ENCODE results near the gene LEP.

LEP gene

DNA sequence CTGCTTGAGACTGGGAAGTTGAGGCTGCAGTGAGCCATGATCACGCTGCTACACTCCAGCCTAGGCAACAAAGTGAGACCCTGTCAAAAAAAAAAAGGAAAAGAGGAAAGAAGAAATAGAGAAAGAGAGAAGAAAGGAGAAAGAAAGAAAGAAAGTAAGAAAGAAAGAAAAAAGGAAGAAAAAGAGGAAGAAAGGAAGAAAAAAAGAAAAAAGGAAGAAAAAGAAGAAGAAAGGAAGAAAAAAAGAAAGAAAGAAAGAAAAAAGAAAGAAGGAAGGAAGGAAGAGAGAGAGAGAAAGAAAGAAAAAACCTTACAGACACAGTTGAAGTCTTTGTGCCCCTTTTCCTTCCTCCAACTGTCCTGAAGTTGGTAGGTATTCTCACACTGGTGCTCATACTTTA is 26.6 kb upstream of the LEP start:
- Histone ChIP-seq H3K4me2 (ENCODE audit: low read length) (no peak overlapping the region), H3K9ac (ENCODE audit: low read length) (no peak overlapping the region), H3K36me3 (replicated peaks; ENCODE audit: low read depth, low read length) (no peaks in the 10 kb centered on the region), H3K9me3 (ENCODE audit: insufficient read depth, low read length) (no peaks in the 10 kb centered on the region), H3K4me1 (ENCODE audit: low read length) (no peaks in the 10 kb centered on the region), H3K27me3 (ENCODE audit: low read depth, low read length) (peaks cover 47% of the 10 kb centered on the region), H3K79me2 (ENCODE audit: low read length) (no peaks in the 10 kb centered on the region), H3K27ac (ENCODE audit: low read length) (no peak overlapping the region), H2AFZ (ENCODE audit: low read depth, low read length) (no peak overlapping the region), H3K4me3 (ENCODE audit: low read length) (no peak overlapping the region), H4K20me1 (ENCODE audit: insufficient read depth, low read length) (no peaks in the 10 kb centered on the region)
- TF ChIP-seq EZH2phosphoT487 (IDR thresholded peaks at IDR 0.05; ENCODE audit: low read depth), result no peak
- TF ChIP-seq, protein P1, sequence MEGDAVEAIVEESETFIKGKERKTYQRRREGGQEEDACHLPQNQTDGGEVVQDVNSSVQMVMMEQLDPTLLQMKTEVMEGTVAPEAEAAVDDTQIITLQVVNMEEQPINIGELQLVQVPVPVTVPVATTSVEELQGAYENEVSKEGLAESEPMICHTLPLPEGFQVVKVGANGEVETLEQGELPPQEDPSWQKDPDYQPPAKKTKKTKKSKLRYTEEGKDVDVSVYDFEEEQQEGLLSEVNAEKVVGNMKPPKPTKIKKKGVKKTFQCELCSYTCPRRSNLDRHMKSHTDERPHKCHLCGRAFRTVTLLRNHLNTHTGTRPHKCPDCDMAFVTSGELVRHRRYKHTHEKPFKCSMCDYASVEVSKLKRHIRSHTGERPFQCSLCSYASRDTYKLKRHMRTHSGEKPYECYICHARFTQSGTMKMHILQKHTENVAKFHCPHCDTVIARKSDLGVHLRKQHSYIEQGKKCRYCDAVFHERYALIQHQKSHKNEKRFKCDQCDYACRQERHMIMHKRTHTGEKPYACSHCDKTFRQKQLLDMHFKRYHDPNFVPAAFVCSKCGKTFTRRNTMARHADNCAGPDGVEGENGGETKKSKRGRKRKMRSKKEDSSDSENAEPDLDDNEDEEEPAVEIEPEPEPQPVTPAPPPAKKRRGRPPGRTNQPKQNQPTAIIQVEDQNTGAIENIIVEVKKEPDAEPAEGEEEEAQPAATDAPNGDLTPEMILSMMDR (IDR thresholded peaks at IDR 0.05; ENCODE audit: low read depth, low read length), result no peak

DNA sequence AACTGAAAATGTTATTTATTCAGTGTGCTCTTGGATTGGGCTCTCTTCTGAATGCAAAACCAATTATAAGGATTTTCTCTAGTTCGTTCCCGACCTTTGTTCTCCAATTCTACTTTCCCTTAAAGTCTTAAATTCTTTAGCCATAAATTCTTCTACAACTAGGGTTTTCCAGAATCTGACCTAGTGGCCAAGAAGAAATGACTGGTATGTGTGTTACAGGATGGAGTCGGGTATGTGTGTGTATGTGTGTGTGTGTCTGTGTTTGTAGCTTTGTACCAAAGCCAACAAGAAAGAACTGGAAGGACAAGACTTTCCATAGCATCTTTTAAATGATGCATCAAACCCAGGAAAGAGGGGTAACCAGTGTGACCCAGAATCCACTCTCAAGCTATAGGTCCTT is 25.8 kb upstream of the LEP start:
- no peaks in the 10 kb centered on the region for H3K79me2 ChIP-seq (ENCODE audit: low read length)
- no peak overlapping the region for H2AFZ ChIP-seq (ENCODE audit: low read depth, low read length)
- no peaks in the 10 kb centered on the region for H3K9me3 ChIP-seq (ENCODE audit: insufficient read depth, low read length)
- no peaks in the 10 kb centered on the region for H3K36me3 ChIP-seq (replicated peaks; ENCODE audit: low read depth, low read length)
- TF ChIP-seq EZH2phosphoT487 (IDR thresholded peaks at IDR 0.05; ENCODE audit: low read depth), result no peak
- TF ChIP-seq, protein P1 (IDR thresholded peaks at IDR 0.05; ENCODE audit: low read depth, low read length), result no peak
- no peak overlapping the region for H3K4me2 ChIP-seq (ENCODE audit: low read length)
- H3K27me3 ChIP-seq (ENCODE audit: low read depth, low read length), result peaks cover 53% of the 10 kb centered on the region
- no peak overlapping the region for H3K4me3 ChIP-seq (ENCODE audit: low read length)
- no peaks in the 10 kb centered on the region for H4K20me1 ChIP-seq (ENCODE audit: insufficient read depth, low read length)
- no peaks in the 10 kb centered on the region for H3K4me1 ChIP-seq (ENCODE audit: low read length)
- H3K9ac ChIP-seq (ENCODE audit: low read length), result no peak overlapping the region
- no peak overlapping the region for H3K27ac ChIP-seq (ENCODE audit: low read length)

DNA sequence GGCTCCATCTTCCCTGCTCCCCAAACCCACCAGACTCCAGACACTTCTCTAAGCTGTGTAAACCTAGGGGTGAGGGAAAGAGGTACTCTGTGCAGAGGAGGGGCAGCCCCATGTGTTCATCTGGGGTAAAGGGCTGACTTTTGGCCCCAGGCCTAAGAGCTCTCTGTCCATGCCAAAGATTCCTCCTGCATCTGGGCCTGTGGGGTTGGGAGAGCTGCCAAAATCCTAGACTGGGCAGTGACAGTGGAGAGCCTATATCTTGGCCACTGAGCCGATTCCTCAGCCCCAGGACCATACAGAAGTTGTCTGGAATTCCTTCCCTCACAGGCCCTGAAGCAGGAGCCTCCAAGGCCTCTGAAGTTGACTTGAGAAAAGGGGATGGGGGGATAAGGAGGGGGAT is 25.3 kb upstream of the LEP start:
- no peak for TF ChIP-seq EZH2phosphoT487 (IDR thresholded peaks at IDR 0.05; ENCODE audit: low read depth)
- TF ChIP-seq, protein P1 (IDR thresholded peaks at IDR 0.05; ENCODE audit: low read depth, low read length), result no peak
- Histone ChIP-seq H3K36me3 (replicated peaks; ENCODE audit: low read depth, low read length) (no peaks in the 10 kb centered on the region), H3K9ac (ENCODE audit: low read length) (no peak overlapping the region), H3K4me3 (ENCODE audit: low read length) (no peak overlapping the region), H2AFZ (ENCODE audit: low read depth, low read length) (no peak overlapping the region), H3K9me3 (ENCODE audit: insufficient read depth, low read length) (no peaks in the 10 kb centered on the region), H4K20me1 (ENCODE audit: insufficient read depth, low read length) (no peaks in the 10 kb centered on the region), H3K4me2 (ENCODE audit: low read length) (no peak overlapping the region), H3K27ac (ENCODE audit: low read length) (no peak overlapping the region), H3K27me3 (ENCODE audit: low read depth, low read length) (peaks cover 53% of the 10 kb centered on the region), H3K79me2 (ENCODE audit: low read length) (no peaks in the 10 kb centered on the region), H3K4me1 (ENCODE audit: low read length) (no peaks in the 10 kb centered on the region)

DNA sequence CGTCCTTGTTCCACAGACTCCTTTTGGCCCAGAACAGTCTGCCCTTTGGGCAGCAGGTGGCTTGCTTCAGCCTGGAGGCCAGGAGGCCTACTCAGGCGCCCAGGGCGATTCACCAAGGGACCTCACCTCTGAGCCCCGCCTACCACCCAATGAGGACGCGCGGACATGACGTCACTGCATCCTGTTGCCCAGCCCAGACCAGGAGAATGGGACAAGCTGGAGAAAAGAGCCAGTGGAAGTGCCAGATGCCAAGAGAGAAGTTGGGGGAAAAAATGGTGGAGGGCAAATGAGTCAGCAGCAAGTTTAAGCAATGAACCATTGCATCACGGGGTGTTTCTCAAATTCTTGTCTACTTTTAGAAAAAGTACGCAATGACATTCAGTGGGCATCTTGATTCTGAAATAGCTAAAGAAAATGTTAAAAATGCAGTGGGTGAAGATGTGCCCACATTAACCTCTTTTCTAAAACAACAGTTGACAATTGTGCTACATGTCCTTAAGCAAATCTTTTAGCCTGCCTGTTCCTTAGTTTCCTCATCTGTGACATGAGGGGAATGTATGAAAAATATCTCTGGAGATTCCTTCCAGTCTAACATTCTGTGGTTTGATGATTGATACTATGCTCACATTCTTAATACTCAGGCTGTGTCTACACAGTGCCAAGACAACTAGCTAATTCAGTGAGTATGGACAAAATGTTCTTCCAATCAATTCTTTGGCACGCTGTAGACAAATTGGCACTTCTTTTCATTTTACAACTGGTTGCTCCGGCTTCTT is 23.9 kb upstream of the LEP start:
- no peak overlapping the region for H2AFZ ChIP-seq (ENCODE audit: low read depth, low read length)
- H3K4me2 ChIP-seq (ENCODE audit: low read length), result no peak overlapping the region
- H3K27ac ChIP-seq (ENCODE audit: low read length), result no peak overlapping the region
- no peaks in the 10 kb centered on the region for H3K79me2 ChIP-seq (ENCODE audit: low read length)
- no peaks in the 10 kb centered on the region for H4K20me1 ChIP-seq (ENCODE audit: insufficient read depth, low read length)
- H3K4me3 ChIP-seq (ENCODE audit: low read length), result no peak overlapping the region
- TF ChIP-seq, protein P1 (IDR thresholded peaks at IDR 0.05; ENCODE audit: low read depth, low read length), result no peak
- TF ChIP-seq EZH2phosphoT487 (IDR thresholded peaks at IDR 0.05; ENCODE audit: low read depth), result no peak
- H3K4me1 ChIP-seq (ENCODE audit: low read length), result no peaks in the 10 kb centered on the region
- H3K9me3 ChIP-seq (ENCODE audit: insufficient read depth, low read length), result no peaks in the 10 kb centered on the region
- H3K27me3 ChIP-seq (ENCODE audit: low read depth, low read length), result peaks cover 53% of the 10 kb centered on the region
- no peaks in the 10 kb centered on the region for H3K36me3 ChIP-seq (replicated peaks; ENCODE audit: low read depth, low read length)
- no peak overlapping the region for H3K9ac ChIP-seq (ENCODE audit: low read length)
